Muscle of leg (tissue), 11 donors: ENCODE results near the gene GCNA. TPM values are rescaled to one million over a fixed set of nuclear protein-coding genes. Genes with fewer than 3 reads are reported as not detected.
"Not testable (repeated sequence)": the region's sequence is repeated elsewhere in the genome, so short reads cannot be mapped to it uniquely, and the experiment has no call there.

Experiments
- DNase-seq: peaks from one replicate; pipeline ENCODE4 v3.0.0; 2013
- H3K27ac ChIP-seq: one replicate; pipeline ENCODE4 v1.5.1; 2013; ENCODE audit warnings: mild to moderate bottlenecking, low read length, control low read depth
- H3K27me3 ChIP-seq: one replicate; pipeline ENCODE4 v1.6.1; 2013; ENCODE audit warnings: low read length; ENCODE audit not compliant: control insufficient read depth, insufficient read depth
- H3K36me3 ChIP-seq: one replicate; pipeline ENCODE4 v1.6.1; 2013; ENCODE audit warnings: low read length; ENCODE audit not compliant: control insufficient read depth, insufficient read depth
- H3K4me1 ChIP-seq: one replicate; pipeline ENCODE4 v1.6.1; 2013; ENCODE audit warnings: low read length; ENCODE audit not compliant: control insufficient read depth, insufficient read depth
- H3K4me3 ChIP-seq: one replicate; pipeline ENCODE4 v1.5.1; 2013; ENCODE audit warnings: low read length, control low read depth
- H3K9me3 ChIP-seq: replicated peaks from 2 replicates; pipeline ENCODE4 v1.6.1; 2013; ENCODE audit warnings: low read depth, low read length; ENCODE audit not compliant: control insufficient read depth
- WGBS: methylation state at CpG from one replicate; pipeline ENCODE4 v1.1.5; 2013; ENCODE audit warnings: missing lambda C conversion rate; ENCODE audit not compliant: insufficient coverage; 5-methylcytosine and 5-hydroxymethylcytosine counted together
- polyA plus RNA-seq, 8 donors: library from polyadenylated mRNA; unstranded; fragments of 120-200 nt; gene quantifications; one replicate each; pipeline versions ENCODE4 v1.2.1 to v1.2.3, GENCODE V29; 2013; ENCODE audit warnings: inconsistent platforms in 1 of 8, low replicate concordance in 1 of 8; ENCODE audit not compliant: insufficient read length in 8 of 8, insufficient read depth in 1 of 8
- total RNA-seq: library from RNA; stranded (reverse); fragments of 120-200 nt; gene quantifications from one replicate; pipeline ENCODE4 v1.2.4, GENCODE V29; 2013

Gene GCNA
- total and polyA plus RNA-seq, 9 donors = 1.7 to 3.4 (median 2.1) TPM

- Histone ChIP-seq H3K4me1 (no peaks in the 10 kb centered on the region), H3K27ac (no peak overlapping the region), H3K36me3 (no peaks in the 10 kb centered on the region), H3K4me3 (no peak overlapping the region), H3K9me3 (no peaks in the 10 kb centered on the region), H3K27me3 (peaks cover 2% of the 10 kb centered on the region)
- DNase-seq = no peak
- 93% methylated on average over 2 of the region's 4 CpGs for WGBS
Observed at GRCh38 chrX:71657267-71657666, 79.0 kb downstream of the GCNA start.

GRCh38 chrX:71659342-71659741 lies 81.1 kb downstream of the GCNA start:
- no peak for DNase-seq
- no CpG with 5 or more reads among the region's 3 CpGs for WGBS
- H3K4me1 ChIP-seq = no peaks in the 10 kb centered on the region

GRCh38 chrX:71659959-71660358 lies 81.7 kb downstream of the GCNA start:
- H3K4me3 ChIP-seq = no peak overlapping the region
- H3K9me3 ChIP-seq = no peaks in the 10 kb centered on the region
- 100% methylated on average over 1 of the region's 6 CpGs for WGBS
- H3K36me3 ChIP-seq = no peaks in the 10 kb centered on the region
- no peak for DNase-seq
- H3K4me1 ChIP-seq = no peaks in the 10 kb centered on the region
- H3K27ac ChIP-seq = no peak overlapping the region
- H3K27me3 ChIP-seq = peaks cover 2% of the 10 kb centered on the region

More at GRCh38 chrX:71659342-71659741, 81.1 kb downstream of the GCNA start:
- H3K27ac ChIP-seq = no peak overlapping the region
- H3K36me3 ChIP-seq = no peaks in the 10 kb centered on the region
- no peaks in the 10 kb centered on the region for H3K9me3 ChIP-seq
- H3K27me3 ChIP-seq = peaks cover 2% of the 10 kb centered on the region
- H3K4me3 ChIP-seq = no peak overlapping the region

DNA sequence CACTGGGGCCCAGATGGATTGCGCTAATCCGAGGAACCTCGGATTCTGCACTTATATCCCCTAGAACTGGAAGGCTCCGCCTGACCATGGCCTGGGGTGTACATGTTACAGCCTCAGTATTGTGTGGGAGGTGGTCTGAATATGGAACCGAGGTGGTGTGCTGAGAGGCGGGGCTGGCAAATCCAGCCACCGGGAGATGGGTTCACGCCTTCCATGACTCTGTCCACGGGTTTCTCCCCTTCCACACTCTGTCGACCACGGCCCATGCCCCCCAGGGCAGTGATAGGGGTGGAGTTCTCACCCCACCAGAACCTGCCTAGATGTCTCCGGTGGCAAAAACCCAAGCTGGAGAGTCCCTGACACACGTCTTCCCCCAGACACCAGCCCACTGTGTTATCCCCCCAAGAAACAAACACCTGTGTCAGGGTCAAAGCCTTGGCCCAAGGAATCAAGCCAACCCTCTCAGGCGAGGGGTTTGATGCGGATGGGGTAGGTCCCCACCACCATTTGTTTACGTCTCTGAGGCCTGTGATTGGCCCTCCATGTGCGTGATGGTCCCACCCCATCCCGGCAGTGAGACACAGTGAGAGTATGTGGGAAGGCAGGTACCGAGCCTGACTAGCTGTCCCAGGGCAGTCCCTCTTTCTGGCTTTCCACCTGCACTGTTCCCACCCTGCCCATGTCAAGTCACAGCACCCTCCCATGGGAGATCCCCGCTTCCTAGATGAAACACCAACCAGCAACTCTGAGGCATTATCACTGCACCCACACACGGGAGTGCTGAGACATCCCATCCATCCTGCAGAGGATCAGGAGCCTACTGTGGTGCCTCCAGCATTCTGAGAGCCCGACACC lies 82.6 kb downstream of the GCNA start:
- DNase-seq = no peak
- H3K9me3 ChIP-seq = no peaks in the 10 kb centered on the region

GRCh38 chrX:71661919-71662318 lies 83.7 kb downstream of the GCNA start:
- Histone ChIP-seq H3K27ac (no peak overlapping the region), H3K4me3 (no peak overlapping the region), H3K9me3 (no peaks in the 10 kb centered on the region), H3K27me3 (peaks cover 4% of the 10 kb centered on the region), H3K36me3 (no peaks in the 10 kb centered on the region), H3K4me1 (no peaks in the 10 kb centered on the region)
- DNase-seq = no peak
- WGBS = 93% methylated on average over 9 of the region's 12 CpGs

More for the DNA sequence above, 82.6 kb downstream of the GCNA start:
- no peaks in the 10 kb centered on the region for H3K4me1 ChIP-seq
- H3K36me3 ChIP-seq = no peaks in the 10 kb centered on the region
- WGBS = 74% methylated on average over 12 of the region's 22 CpGs
- peaks cover 2% of the 10 kb centered on the region for H3K27me3 ChIP-seq
- no peak overlapping the region for H3K4me3 ChIP-seq
- H3K27ac ChIP-seq = no peak overlapping the region

GRCh38 chrX:71662654-71663053 lies 84.4 kb downstream of the GCNA start:
- not testable (repeated sequence) for H3K27ac ChIP-seq, H3K4me3 ChIP-seq, DNase-seq, H3K36me3 ChIP-seq, H3K4me1 ChIP-seq, H3K27me3 ChIP-seq, H3K9me3 ChIP-seq
- 65% methylated on average over 5 of the region's 11 CpGs for WGBS

Other genes with a start within 250 kb of the GCNA start
- gene TAF1, start 212.1 kb upstream of the GCNA start, total RNA-seq = 27.0 TPM
- gene TAF1, start 212.1 kb upstream of the GCNA start, polyA plus RNA-seq = 10 to 100 TPM; 19.1 to 32.9 (median 27.6) TPM
- 108 TPM for gene OGT, start 45.3 kb upstream of the GCNA start, total RNA-seq
- gene OGT, start 45.3 kb upstream of the GCNA start, polyA plus RNA-seq = 100 to 1,000 TPM in 5 of 8 donors, 10 to 100 TPM in 3; 74.7 to 186 (median 102) TPM
- gene CXCR3, start 40.1 kb downstream of the GCNA start, total RNA-seq = not detected
- gene CXCR3, start 40.1 kb downstream of the GCNA start, polyA plus RNA-seq = under 1 TPM in 6 of 8 donors, not detected in 2; 0.08 to 0.23 (median 0.10) TPM
- gene CXorf49, start 139.8 kb downstream of the GCNA start, total RNA-seq = not detected
- gene CXorf49, start 139.8 kb downstream of the GCNA start, polyA plus RNA-seq = under 1 TPM in 1 of 8 donors, not detected in 7; 0.09 TPM
- gene CXorf49B, start 184.9 kb downstream of the GCNA start, total RNA-seq = not detected
- under 1 TPM in 1 of 8 donors, not detected in 7; 0.09 TPM for gene CXorf49B, start 184.9 kb downstream of the GCNA start, polyA plus RNA-seq